GM10248 (cell line): ENCODE data around the gene PLK1.
"Not testable (repeated sequence)": the region's sequence is repeated elsewhere in the genome, so short reads cannot be mapped to it uniquely, and the experiment has no call there.

ENCODE experiments used
- CTCF ChIA-PET: fragments of 300-600 bp; sonication (Branson Sonifier 250); formaldehyde crosslinking; extraction: SDS; loops from one replicate; lab custom pipeline; 2021; ENCODE audit warnings: antibody characterized with exemption; lab: Yijun Ruan, JAX
- POLR2A ChIA-PET: fragments of 350-650 bp; sonication (Branson Sonifier 250); formaldehyde crosslinking; extraction: SDS; loops from one replicate; lab custom pipeline; 2020; ENCODE audit warnings: antibody characterized with exemption; lab: Yijun Ruan, JAX
- DNase-seq: peaks from one replicate; pipeline ENCODE4 v3.0.0; 2012; ENCODE audit errors: extremely low spot score
- CTCF ChIP-seq: IDR thresholded peaks from 2 replicates; pipeline ENCODE4 v1.5.1; 2012; ENCODE audit warnings: mild to moderate bottlenecking, low read depth; ENCODE audit errors: extremely low read depth, missing control alignments, control extremely low read depth

The PLK1 gene

GRCh38 chr16:23678430-23679273 lies at the start of gene PLK1:
PLK1 (plus strand) TSS chr16:23678889; CDS start chr16:23678933, 44 bp downstream.
- TF ChIP-seq CTCF, result no peak
- DNase-seq, result peak; percentile 94
- POLR2A ChIA-PET, result interaction anchor here (0.9 to 1.0 kb wide), 2 partner anchors 7 to 8 kb away, joined by 3 read pairs; no protein-coding TSS in a partner anchor
- CTCF ChIA-PET, result interaction anchor here (1.0 to 2.9 kb wide), 11 partner anchors 8 to 826 kb away, joined by 3 to 13 read pairs (median 5); no protein-coding TSS in a partner anchor

DNA sequence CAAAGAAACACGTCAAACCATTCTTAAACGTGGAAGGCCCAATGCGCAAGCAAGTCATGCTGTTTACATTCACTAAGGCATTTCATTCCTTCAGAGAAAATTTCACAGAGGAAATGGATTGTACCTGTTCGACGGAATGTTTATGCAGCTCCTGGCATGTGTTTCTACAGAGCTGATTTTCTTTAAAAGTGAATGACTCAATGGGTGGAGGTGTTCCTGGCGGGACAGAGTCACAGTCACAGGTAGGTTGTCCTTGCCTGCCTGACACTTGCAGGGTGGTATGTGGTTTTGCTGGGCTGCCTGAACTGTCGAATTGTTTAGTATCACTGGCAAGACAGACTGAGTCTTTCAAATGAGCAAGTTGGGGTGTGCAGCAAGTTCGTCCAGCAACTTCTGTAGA lies 49.2 kb upstream of the PLK1 start:
- no peak for DNase-seq
- no peak for TF ChIP-seq CTCF
- ChIA-PET POLR2A (no interaction called here), CTCF (interaction anchor here (1.1 to 1.6 kb wide), 4 partner anchors 10 to 33 kb away, joined by 3 to 4 read pairs (median 4); no protein-coding TSS in a partner anchor)

DNA sequence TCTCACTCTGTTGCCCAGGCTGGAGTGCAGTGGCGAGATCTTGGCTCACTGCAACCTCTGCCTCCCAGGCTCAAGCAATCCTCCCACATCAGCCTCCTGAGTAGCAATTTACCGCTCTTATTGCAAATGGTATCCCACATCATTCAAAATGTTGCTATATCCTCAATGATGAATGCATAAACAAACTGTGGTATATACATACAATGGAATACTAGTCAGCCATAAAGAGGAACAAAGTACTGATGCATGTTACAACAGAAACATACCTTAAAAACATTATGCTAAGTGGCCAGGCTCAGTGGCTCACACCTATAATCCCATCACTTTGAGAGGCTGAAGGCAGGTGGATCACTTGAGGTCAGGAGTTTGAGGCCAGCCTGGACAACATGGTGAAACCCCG lies 46.8 kb upstream of the PLK1 start:
- POLR2A ChIA-PET, DNase-seq: not testable (repeated sequence)
- CTCF ChIA-PET, result interaction anchor here (2.3 kb wide), 1 partner anchor 10 kb away, joined by 7 read pairs; the partner anchor contains the start of gene DCTN5

- POLR2A ChIA-PET, result no interaction called here
- no peak for TF ChIP-seq CTCF
- CTCF ChIA-PET, result interaction anchor here (0.9 kb wide), 1 partner anchor 77 kb away, joined by 3 read pairs; the partner anchor contains the start of gene UBFD1
- no peak for DNase-seq
Measured at GRCh38 chr16:23634461-23635036, 44.1 kb upstream of the PLK1 start.

DNA sequence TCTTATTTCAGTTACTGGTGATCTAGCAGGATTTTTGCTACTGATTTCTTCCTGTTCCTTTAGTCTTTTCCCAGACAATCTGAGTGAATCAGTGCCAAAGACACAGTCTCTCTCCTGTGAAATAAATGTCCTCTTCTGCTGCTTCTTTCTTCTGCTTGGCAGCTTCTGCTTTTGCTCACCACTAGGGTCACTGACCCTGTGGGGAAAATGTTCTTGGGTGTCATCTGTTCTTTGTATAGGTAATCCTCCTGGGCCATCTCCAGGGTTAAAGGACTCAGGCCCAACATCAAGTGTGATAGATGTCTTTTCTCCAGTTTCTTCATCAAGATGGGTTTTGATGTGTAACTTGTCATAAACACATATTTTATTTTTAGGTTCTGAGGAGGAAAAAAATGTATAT lies 42.7 kb upstream of the PLK1 start:
- TF ChIP-seq CTCF, result no peak
- ChIA-PET POLR2A (no interaction called here), CTCF (no interaction called here)
- DNase-seq, result no peak

GRCh38 chr16:23640615-23640930 lies 38.1 kb upstream of the PLK1 start:
- ChIA-PET POLR2A (no interaction called here), CTCF (interaction anchor here (0.8 to 1.3 kb wide), 3 partner anchors 10 to 21 kb away, joined by 3 read pairs; no protein-coding TSS in a partner anchor)
- no peak for TF ChIP-seq CTCF

More at GRCh38 chr16:23640615-23640930, 38.1 kb upstream of the PLK1 start:
- DNase-seq, result no peak
